ENCODE results near the gene CCDC7.

Gene CCDC7

DNA sequence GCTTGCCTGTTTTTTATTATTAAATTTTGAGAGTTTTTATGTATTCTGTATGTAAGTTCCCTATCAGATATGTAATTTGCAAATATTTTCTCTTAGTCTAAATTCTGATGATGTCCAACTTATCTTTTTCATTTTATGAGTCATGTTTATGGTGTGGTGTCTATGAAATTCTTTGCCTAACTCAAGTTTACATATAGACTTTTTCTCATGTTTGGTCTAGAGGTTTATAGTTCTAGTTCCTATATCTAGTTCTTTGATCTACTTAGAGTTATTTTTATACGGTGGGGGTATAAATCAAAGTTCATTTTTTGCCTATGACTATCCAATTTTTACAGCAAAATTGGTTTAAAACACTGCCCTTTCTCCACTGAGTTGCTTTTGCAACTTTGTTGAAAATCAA lies 26.3 kb upstream of the CCDC7 start:
- TF ChIP-seq, protein P1, sequence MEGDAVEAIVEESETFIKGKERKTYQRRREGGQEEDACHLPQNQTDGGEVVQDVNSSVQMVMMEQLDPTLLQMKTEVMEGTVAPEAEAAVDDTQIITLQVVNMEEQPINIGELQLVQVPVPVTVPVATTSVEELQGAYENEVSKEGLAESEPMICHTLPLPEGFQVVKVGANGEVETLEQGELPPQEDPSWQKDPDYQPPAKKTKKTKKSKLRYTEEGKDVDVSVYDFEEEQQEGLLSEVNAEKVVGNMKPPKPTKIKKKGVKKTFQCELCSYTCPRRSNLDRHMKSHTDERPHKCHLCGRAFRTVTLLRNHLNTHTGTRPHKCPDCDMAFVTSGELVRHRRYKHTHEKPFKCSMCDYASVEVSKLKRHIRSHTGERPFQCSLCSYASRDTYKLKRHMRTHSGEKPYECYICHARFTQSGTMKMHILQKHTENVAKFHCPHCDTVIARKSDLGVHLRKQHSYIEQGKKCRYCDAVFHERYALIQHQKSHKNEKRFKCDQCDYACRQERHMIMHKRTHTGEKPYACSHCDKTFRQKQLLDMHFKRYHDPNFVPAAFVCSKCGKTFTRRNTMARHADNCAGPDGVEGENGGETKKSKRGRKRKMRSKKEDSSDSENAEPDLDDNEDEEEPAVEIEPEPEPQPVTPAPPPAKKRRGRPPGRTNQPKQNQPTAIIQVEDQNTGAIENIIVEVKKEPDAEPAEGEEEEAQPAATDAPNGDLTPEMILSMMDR (IDR thresholded peaks at IDR 0.05; ENCODE audit: borderline replicate concordance, insufficient read depth, low read depth, low read length): no peak
- no peak overlapping the region for H3K4me3 ChIP-seq (ENCODE audit: low read depth, low read length)

DNA sequence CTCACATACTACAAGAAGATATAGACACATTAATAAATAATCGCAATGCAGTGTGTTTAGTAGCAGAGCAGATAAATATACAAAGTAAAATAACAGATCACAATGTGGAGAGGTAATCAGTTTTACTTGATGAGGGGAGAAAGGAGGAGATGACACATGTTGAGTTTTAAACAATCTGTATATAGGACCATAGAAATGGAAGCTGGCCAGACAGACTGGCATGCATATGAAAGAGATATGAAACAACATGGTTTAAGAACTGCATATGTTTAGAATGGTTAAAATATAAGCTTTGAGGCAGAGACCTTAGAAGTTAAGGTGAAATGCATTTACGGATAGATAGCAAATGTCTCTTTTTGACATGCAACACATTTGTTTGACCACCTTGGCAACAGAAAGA lies 19.8 kb upstream of the CCDC7 start:
- H3K4me3 ChIP-seq (ENCODE audit: low read depth, low read length): no peak overlapping the region
- TF ChIP-seq, protein P1 (IDR thresholded peaks at IDR 0.05; ENCODE audit: borderline replicate concordance, insufficient read depth, low read depth, low read length): no peak

DNA sequence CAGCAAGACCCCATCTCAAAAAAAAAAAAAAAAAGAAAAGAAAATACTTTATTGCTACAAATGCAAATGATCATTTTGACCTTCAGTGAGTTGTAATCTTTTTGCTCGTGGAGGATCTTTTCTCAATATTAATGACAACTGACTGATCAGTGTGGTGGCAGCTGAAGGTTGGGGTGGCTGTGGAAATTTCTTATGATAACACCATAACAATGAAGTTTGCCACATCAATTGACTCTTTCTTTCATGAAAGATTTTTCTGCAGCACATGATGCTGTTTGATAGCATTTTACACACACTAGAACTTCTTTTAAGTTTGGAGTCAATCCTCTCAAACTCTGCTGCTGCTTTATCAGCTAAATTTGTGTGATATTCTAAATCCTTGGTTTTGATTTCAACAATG lies 12.4 kb upstream of the CCDC7 start:
- no peak overlapping the region for H3K4me3 ChIP-seq (ENCODE audit: low read depth, low read length)
- TF ChIP-seq, protein P1 (IDR thresholded peaks at IDR 0.05; ENCODE audit: borderline replicate concordance, insufficient read depth, low read depth, low read length): no peak

DNA sequence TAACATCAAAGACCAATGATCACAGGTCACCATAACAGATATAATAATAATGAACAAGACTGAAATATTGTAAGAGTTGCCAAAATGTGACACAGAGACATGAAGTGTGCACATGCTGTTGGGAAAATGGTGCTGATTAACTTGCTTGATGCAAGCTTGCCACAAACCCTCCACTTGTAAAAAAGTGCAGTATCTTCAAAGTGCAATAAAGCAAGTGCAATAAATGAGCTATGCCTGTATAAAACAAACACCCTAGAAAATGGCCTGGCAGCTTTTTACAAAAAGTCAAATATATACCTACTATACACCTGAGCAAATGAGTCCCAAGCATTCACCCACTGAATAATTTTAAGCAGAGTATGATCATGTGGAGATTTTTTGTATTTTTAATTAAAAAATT lies 9.7 kb upstream of the CCDC7 start:
- no peak overlapping the region for H3K4me3 ChIP-seq (ENCODE audit: low read depth, low read length)
- TF ChIP-seq, protein P1 (IDR thresholded peaks at IDR 0.05; ENCODE audit: borderline replicate concordance, insufficient read depth, low read depth, low read length): no peak

DNA sequence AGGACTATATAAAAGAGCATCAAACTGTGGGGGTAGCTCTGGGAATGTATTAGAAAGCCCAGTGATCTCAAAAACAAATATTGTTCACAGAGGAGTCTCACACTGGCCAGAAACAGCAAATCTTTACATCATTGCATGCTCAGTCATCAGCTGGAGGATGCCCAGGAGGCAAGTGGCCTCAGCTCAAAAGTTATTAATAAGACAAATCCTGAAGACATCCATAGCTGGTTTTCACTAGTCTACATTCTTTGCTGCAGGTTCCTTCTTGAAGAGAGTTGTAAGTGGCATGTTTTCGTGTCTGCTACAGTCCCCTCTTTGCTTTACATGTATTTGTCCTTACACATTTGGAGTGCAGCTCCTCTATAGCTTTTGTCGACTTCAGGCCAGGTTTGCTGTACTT lies 8.6 kb upstream of the CCDC7 start:
- TF ChIP-seq, protein P1 (IDR thresholded peaks at IDR 0.05; ENCODE audit: borderline replicate concordance, insufficient read depth, low read depth, low read length): no peak
- H3K4me3 ChIP-seq (ENCODE audit: low read depth, low read length): no peak overlapping the region

DNA sequence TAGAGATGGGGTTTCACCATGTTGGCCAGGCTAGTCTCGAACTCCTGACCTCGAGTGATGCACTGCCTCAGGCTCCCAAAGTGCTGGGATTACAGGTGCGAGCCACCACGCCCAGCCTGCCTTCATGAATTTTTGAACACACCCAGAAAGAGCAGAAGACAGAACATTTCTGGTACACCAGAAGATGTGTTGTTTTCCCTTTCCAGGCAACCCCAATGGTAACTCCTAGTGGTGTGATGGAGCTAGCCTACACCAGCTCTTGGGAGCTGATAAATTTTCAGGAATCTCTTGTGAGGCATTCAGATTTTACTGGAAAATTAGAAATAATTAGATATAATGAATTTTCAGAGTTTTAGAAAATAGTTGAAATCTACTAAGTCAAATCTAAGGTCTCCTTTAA lies 904 bp upstream of the CCDC7 start:
- H3K4me3 ChIP-seq (ENCODE audit: low read depth, low read length): peak overlapping the region; percentile 23
- TF ChIP-seq, protein P1 (IDR thresholded peaks at IDR 0.05; ENCODE audit: borderline replicate concordance, insufficient read depth, low read depth, low read length): no peak

DNA sequence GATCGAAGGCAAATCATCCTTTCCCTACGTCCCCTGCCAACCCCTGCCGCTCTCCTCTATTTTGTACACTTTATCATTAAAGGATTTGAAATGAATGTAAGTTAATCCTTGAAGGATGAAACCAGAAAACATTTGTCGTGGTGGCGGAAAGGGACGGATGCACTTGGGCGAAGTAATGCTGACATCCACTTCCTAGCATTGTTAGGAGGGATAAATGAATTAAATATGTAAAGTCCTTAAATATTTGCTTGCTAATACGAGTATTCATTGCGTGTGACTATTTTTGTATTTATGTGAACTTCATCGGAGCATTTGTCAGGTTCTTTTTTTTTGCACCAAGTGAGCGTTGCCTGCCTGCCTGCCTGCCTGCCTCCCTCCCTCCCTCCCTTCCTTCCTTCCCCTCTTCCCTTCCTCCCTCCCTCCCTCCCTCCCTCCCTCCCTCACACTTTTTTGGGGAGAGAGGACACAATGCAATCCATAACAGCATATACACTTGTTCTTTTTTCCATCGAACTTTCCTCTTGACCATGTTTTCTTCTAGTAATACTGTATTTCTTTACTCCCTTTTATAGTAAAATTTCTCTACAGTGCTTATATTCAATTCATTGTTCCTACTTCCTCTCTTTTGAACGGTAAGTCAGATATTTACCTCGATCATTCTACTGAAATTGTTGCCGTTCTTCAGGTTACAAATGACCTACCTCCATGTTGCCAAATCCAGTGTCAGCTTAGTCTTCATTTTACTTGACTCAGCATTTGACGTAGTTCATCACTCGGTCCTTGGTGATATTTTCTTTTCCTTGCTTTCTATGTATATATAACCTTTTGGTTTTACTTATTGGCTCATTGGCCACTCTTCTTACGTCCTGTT lies 831 bp downstream of the CCDC7 start:
- TF ChIP-seq, protein P1 (IDR thresholded peaks at IDR 0.05; ENCODE audit: borderline replicate concordance, insufficient read depth, low read depth, low read length): no peak
- H3K4me3 ChIP-seq (ENCODE audit: low read depth, low read length): peak overlapping the region; percentile 96

All from GM12875 (cell line).